ENCODE results near the gene HRH1.

GRCh38 chr3:11117591-11117990 lies 36.7 kb upstream of the HRH1 start:
- TF ChIP-seq CTCF (IDR thresholded peaks at IDR 0.05; ENCODE audit: insufficient read depth, low read length, poor library complexity, severe bottlenecking) (no peak), EZH2phosphoT487 (conservative IDR thresholded peaks at IDR 0.05; ENCODE audit: low read length) (no peak)
